ENCODE measurements around the gene PCP2. TPM values are rescaled to one million over a fixed set of nuclear protein-coding genes. Genes with fewer than 3 reads are reported as not detected.

The PCP2 gene
- total and polyA plus RNA-seq, 2 of the 13 experiments (the other 11 are each of a cell fraction or from before 2014, with no cell fraction given): 0.62 TPM; not detected in 1

DNA sequence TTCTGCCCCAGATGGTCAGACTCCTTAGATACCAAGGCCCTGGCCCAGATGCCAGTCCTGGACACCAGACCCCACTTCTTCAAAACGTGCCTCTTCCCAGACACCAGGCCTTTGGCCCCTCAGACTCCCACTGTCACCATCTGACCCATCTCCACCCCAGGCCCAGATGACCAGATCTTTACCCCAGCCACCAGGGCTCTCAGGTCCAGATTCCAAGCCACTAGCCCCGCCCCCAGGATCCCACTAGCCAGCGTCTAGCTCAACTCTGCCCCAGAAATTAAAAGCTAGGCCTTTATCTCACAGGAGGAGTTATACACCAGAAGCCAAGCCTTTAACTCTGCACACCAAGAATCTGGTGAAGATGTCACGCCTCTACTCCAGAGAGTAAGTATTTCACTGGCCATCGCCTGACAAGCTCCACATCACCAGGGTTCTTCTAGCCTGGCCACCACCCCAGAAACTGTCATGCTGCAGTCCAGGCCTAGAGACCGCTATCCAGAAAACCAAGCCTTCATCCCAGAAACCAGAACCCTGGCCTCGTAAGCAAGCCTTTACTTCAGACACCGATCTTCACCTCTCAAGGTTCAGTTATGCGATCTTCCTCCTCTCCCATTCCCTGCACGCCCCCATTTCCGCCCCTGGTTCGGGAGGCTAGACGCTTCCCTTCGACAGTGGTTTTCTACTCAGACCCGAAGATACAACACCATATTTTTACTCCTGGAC is 4.8 kb downstream of the PCP2 start (continued):
- TF ChIP-seq, protein P1, sequence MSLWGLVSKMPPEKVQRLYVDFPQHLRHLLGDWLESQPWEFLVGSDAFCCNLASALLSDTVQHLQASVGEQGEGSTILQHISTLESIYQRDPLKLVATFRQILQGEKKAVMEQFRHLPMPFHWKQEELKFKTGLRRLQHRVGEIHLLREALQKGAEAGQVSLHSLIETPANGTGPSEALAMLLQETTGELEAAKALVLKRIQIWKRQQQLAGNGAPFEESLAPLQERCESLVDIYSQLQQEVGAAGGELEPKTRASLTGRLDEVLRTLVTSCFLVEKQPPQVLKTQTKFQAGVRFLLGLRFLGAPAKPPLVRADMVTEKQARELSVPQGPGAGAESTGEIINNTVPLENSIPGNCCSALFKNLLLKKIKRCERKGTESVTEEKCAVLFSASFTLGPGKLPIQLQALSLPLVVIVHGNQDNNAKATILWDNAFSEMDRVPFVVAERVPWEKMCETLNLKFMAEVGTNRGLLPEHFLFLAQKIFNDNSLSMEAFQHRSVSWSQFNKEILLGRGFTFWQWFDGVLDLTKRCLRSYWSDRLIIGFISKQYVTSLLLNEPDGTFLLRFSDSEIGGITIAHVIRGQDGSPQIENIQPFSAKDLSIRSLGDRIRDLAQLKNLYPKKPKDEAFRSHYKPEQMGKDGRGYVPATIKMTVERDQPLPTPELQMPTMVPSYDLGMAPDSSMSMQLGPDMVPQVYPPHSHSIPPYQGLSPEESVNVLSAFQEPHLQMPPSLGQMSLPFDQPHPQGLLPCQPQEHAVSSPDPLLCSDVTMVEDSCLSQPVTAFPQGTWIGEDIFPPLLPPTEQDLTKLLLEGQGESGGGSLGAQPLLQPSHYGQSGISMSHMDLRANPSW (CRISPR knock-in tag; IDR thresholded peaks at IDR 0.05; ENCODE audit: borderline replicate concordance): no peak
- TF ChIP-seq ZNF574 (CRISPR knock-in tag; IDR thresholded peaks at IDR 0.05) (no peak), SNAPC2 (CRISPR knock-in tag; IDR thresholded peaks at IDR 0.05) (no peak), ZNF101 (CRISPR knock-in tag; IDR thresholded peaks at IDR 0.05; ENCODE audit: borderline replicate concordance, low read depth) (no peak), ZNF451 (CRISPR knock-in tag; IDR thresholded peaks at IDR 0.05) (0 out of 2 replicates have a peak, but pooled peaks have one; percentile 10), ZBTB4 (CRISPR knock-in tag; IDR thresholded peaks at IDR 0.05; ENCODE audit: borderline replicate concordance) (0 out of 2 replicates have a peak, but pooled peaks have one; percentile 55), ZNF841 (CRISPR knock-in tag; IDR thresholded peaks at IDR 0.05; ENCODE audit: borderline replicate concordance) (no peak), ZNF589 (CRISPR knock-in tag; conservative IDR thresholded peaks at IDR 0.05) (no peak), CBFB (CRISPR knock-in tag; IDR thresholded peaks at IDR 0.05) (no peak), ZFP36 (IDR thresholded peaks at IDR 0.05; ENCODE audit: borderline replicate concordance, low read depth, low read length, partially characterized antibody) (no peak), MBD4 (IDR thresholded peaks at IDR 0.05; ENCODE audit: borderline replicate concordance, low read length) (no peak), LRRFIP1 (CRISPR knock-in tag; conservative IDR thresholded peaks at IDR 0.05) (no peak), ZNF674 (CRISPR knock-in tag; IDR thresholded peaks at IDR 0.05; ENCODE audit: low read depth) (no peak), ZBTB1 (CRISPR knock-in tag; IDR thresholded peaks at IDR 0.05; ENCODE audit: borderline replicate concordance) (no peak), ZNF510 (CRISPR knock-in tag; IDR thresholded peaks at IDR 0.05; ENCODE audit: low read depth) (no peak)
- TF ChIP-seq, protein P2, sequence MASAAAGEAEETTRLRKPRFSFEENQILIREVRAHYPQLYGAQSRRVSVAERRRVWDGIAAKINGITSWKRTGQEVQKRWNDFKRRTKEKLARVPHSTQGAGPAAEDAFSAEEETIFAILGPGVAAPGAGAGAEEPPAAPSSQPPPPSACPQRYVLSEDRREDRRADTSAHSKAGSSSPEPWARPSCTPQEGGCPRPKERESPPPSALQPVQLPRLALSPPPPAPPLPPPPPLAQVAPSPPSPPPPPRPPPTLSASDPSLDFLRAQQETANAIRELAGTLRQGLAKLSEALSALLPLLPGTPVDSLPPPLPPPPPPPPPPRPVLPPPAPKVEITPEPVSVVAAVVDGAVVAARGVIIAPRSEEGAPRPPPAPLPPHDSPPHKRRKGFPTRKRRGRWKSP (CRISPR knock-in tag; IDR thresholded peaks at IDR 0.05): no peak
